Endothelial cell (in vitro differentiated cells): ENCODE measurements around the gene VCX3B. TPM values are rescaled to one million over a fixed set of nuclear protein-coding genes. Genes with fewer than 3 reads are reported as not detected.
"Not testable (repeated sequence)": the region's sequence is repeated elsewhere in the genome, so short reads cannot be mapped to it uniquely, and the experiment has no call there.

ENCODE experiments used
- DNase-seq: peaks from one replicate; pipeline ENCODE4 v3.0.0; 2021; ENCODE audit warnings: low spot score
- H3K27ac Mint-ChIP-seq: one replicate; pipeline ENCODE4 v1.8.0; 2021; ENCODE audit warnings: mixed read lengths, inconsistent platforms; ENCODE audit not compliant: unreplicated experiment
- H3K27me3 Mint-ChIP-seq: one replicate; pipeline ENCODE4 v1.8.0; 2021; ENCODE audit warnings: mild to moderate bottlenecking, moderate library complexity, mixed read lengths, inconsistent platforms; ENCODE audit not compliant: unreplicated experiment
- H3K36me3 Mint-ChIP-seq: one replicate; pipeline ENCODE4 v1.8.0; 2021; ENCODE audit warnings: mild to moderate bottlenecking, low read depth, mixed read lengths, inconsistent platforms; ENCODE audit not compliant: unreplicated experiment
- H3K4me1 Mint-ChIP-seq: one replicate; pipeline ENCODE4 v1.8.0; 2021; ENCODE audit warnings: mild to moderate bottlenecking, mixed read lengths, inconsistent platforms; ENCODE audit not compliant: unreplicated experiment
- H3K4me3 Mint-ChIP-seq: one replicate; pipeline ENCODE4 v1.8.0; 2021; ENCODE audit warnings: mild to moderate bottlenecking, mixed read lengths, inconsistent platforms; ENCODE audit not compliant: unreplicated experiment
- H3K9me3 Mint-ChIP-seq: one replicate; pipeline ENCODE4 v1.8.0; 2021; ENCODE audit warnings: mixed read lengths, inconsistent platforms; ENCODE audit not compliant: unreplicated experiment
- CTCF ChIP-seq: fragments of 200-600 bp; sonication (generic); IDR thresholded peaks from one replicate; pipeline ENCODE4 v1.5.0; 2021; ENCODE audit warnings: antibody characterized with exemption; ENCODE audit not compliant: unreplicated experiment
- long read RNA-seq: library from polyadenylated mRNA; unstranded; transcript quantifications from one replicate; pipeline ENCODE4 v2.0.0, GENCODE V29; 2020; ENCODE audit not compliant: unreplicated experiment
- total RNA-seq: library from RNA; stranded (reverse); fragmentation: NEBNext Ultra II Directional; extraction: Animal tissue kit (Norgen Biotek cat#: 25700); gene quantifications from one replicate; pipeline ENCODE4 v1.2.1, GENCODE V29; 2021; ENCODE audit not compliant: unreplicated experiment

Gene VCX3B
- total RNA-seq, result 0.23 TPM
- long read RNA-seq, result 0 reads

GRCh38 chrX:8464530-8464929 lies at the start of gene VCX3B:
Gene VCX3B (plus strand): TSS chrX:8464830. CDS start chrX:8465451, 621 bp downstream.
- not testable (repeated sequence) for H3K4me1 Mint-ChIP-seq, H3K27ac Mint-ChIP-seq, H3K9me3 Mint-ChIP-seq, H3K4me3 Mint-ChIP-seq, DNase-seq, H3K36me3 Mint-ChIP-seq, H3K27me3 Mint-ChIP-seq

- Mint-ChIP-seq H3K27me3 (no peaks in the 10 kb centered on the region), H3K4me3 (no peak overlapping the region), H3K27ac (no peak overlapping the region), H3K36me3 (no peaks in the 10 kb centered on the region), H3K4me1 (no peaks in the 10 kb centered on the region), H3K9me3 (no peaks in the 10 kb centered on the region)
- no peak for DNase-seq
- no peak for TF ChIP-seq CTCF
Measured at GRCh38 chrX:8418301-8418700, 46.3 kb upstream of the VCX3B start.

GRCh38 chrX:8424912-8425311 lies 39.7 kb upstream of the VCX3B start:
- H3K4me1 Mint-ChIP-seq, result no peaks in the 10 kb centered on the region
- no peaks in the 10 kb centered on the region for H3K36me3 Mint-ChIP-seq
- H3K4me3 Mint-ChIP-seq, result no peak overlapping the region
- no peak for TF ChIP-seq CTCF
- no peak overlapping the region for H3K27ac Mint-ChIP-seq
- H3K9me3 Mint-ChIP-seq, result no peaks in the 10 kb centered on the region
- H3K27me3 Mint-ChIP-seq, result no peaks in the 10 kb centered on the region
- DNase-seq, result no peak

GRCh38 chrX:8429692-8430249 lies 34.9 kb upstream of the VCX3B start:
- Mint-ChIP-seq H3K9me3 (no peaks in the 10 kb centered on the region), H3K27me3 (no peaks in the 10 kb centered on the region), H3K4me1 (no peaks in the 10 kb centered on the region), H3K4me3 (no peak overlapping the region), H3K27ac (no peak overlapping the region), H3K36me3 (no peaks in the 10 kb centered on the region)
- DNase-seq, result no peak
- TF ChIP-seq CTCF, result no peak

- no peaks in the 10 kb centered on the region for H3K36me3 Mint-ChIP-seq
Measured at GRCh38 chrX:8430444-8430843, 34.2 kb upstream of the VCX3B start.

More at GRCh38 chrX:8430444-8430843, 34.2 kb upstream of the VCX3B start:
- Mint-ChIP-seq H3K9me3 (no peaks in the 10 kb centered on the region), H3K27me3 (no peaks in the 10 kb centered on the region), H3K27ac (no peak overlapping the region), H3K4me3 (no peak overlapping the region), H3K4me1 (no peaks in the 10 kb centered on the region)
- no peak for TF ChIP-seq CTCF
- no peak for DNase-seq
